SJSA1 (cell line): ENCODE measurements around the gene IER2. TPM values are rescaled to one million over a fixed set of nuclear protein-coding genes. Genes with fewer than 3 reads are reported as not detected.
"Not testable (repeated sequence)": the region's sequence is repeated elsewhere in the genome, so short reads cannot be mapped to it uniquely, and the experiment has no call there.

Source experiments
- DNase-seq, 2 experiments: peaks; one replicate each; pipeline ENCODE4 v3.0.0-alpha.2; 2015 to 2020; ENCODE audit warnings: low spot score in 2 of 2, low read depth in 1 of 2
- H3K27ac ChIP-seq: fragments of 250-450 bp; sonication (Bioruptor Pico); 2 replicates; pipeline ENCODE4 v1.5.1; 2020; ENCODE audit warnings: mild to moderate bottlenecking, moderate library complexity
- H3K27me3 ChIP-seq: fragments of 250-450 bp; sonication (Bioruptor Pico); replicated peaks from 2 replicates; pipeline ENCODE4 v1.5.1; 2020; ENCODE audit warnings: mild to moderate bottlenecking, moderate library complexity
- H3K36me3 ChIP-seq: fragments of 250-450 bp; sonication (Bioruptor Pico); 2 replicates; pipeline ENCODE4 v1.5.1; 2020; ENCODE audit warnings: mild to moderate bottlenecking
- H3K4me1 ChIP-seq: fragments of 250-450 bp; sonication (Bioruptor Pico); replicated peaks from 2 replicates; pipeline ENCODE4 v1.6.1; 2021; ENCODE audit warnings: mild to moderate bottlenecking
- H3K4me3 ChIP-seq: fragments of 250-450 bp; sonication (Bioruptor Pico); 2 replicates; pipeline ENCODE4 v1.5.1; 2020; ENCODE audit warnings: mild to moderate bottlenecking
- H3K9me3 ChIP-seq: fragments of 250-450 bp; sonication (Bioruptor Pico); replicated peaks from 2 replicates; pipeline ENCODE4 v1.5.1; 2020; ENCODE audit warnings: mild to moderate bottlenecking
- total RNA-seq: library from RNA; depleted of rRNA; stranded (reverse); fragments of >200 nt; shearing (Covaris generic); gene quantifications from 2 replicates; pipeline ENCODE4 v1.2.3, GENCODE V29; 2014

The IER2 gene
- total RNA-seq, 1 experiment from 2014 or later = 12.3 TPM

DNA sequence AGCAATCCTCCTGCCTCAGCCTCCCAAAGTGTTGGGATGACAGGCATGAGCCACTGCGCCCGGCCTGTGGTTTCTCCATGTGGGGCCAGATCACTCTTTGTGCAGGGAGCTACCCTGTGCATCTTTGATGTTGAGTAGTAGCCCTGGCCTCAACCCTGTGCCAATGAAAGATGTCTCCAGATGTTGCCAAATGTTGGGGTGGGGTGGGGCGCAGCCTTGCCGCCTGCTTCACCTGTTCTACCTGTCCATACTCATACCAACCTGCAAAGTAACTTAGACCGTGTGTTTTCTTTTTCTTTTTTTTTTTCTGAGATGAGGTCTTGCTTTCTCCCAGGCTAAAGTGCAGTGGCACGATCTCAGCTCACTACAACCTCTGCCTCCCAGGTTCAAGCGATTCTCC is 20.9 kb downstream of the IER2 start:
- no peak overlapping the region for H3K4me3 ChIP-seq
- H3K27ac ChIP-seq = no peak overlapping the region
- no peaks in the 10 kb centered on the region for H3K9me3 ChIP-seq
- no peak for DNase-seq
- 0 out of 2 replicates have a peak, but pooled peaks cover 4% of the 10 kb centered on the region for H3K36me3 ChIP-seq
- peaks cover 60% of the 10 kb centered on the region for H3K4me1 ChIP-seq
- no peaks in the 10 kb centered on the region for H3K27me3 ChIP-seq

DNA sequence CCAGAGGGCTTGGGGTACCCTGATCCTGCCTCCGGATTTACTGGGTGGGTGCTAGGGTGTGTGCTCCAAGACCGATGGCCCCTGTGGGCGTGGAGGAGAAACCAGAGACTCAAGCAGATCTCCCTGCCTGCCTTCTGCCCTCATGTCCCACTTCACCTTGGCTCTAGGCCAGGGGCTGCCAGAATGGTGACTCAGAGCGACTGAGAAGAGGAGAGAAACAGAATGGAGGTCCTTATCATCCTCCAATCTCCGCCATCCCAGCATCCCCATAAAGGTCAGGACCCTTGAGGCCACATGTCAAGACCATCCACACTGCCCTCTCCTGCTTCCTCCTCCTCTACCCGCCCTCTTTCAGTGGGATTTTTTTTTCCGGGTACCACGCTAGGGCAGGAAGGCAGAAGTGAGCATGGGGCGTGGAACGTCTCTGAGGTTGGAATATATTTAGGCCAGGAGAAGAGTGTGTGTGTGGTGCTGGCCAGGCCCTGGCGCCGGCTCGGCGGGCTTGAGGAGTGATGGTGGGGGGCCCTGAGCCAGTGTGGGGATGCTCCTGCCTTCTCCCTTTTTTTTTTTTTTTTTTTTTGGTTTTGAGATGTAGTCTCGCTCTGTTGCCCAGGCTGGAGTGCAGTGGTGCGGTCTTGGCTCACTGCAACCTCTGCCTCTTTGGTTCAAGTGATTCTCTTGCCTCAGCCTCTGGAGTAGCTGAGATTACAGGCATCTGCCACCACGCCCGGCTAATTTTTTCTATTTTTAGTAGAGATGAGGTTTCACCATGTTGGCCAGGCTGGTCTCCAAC is 22.3 kb downstream of the IER2 start:
- Histone ChIP-seq H3K27me3 (no peaks in the 10 kb centered on the region), H3K4me3 (no peak overlapping the region), H3K36me3 (0 out of 2 replicates have a peak, but pooled peaks cover 4% of the 10 kb centered on the region), H3K9me3 (no peaks in the 10 kb centered on the region), H3K27ac (peak overlapping the region; percentile 76), H3K4me1 (peaks cover 50% of the 10 kb centered on the region)
- peak; percentile 94 to 97 for DNase-seq

DNA sequence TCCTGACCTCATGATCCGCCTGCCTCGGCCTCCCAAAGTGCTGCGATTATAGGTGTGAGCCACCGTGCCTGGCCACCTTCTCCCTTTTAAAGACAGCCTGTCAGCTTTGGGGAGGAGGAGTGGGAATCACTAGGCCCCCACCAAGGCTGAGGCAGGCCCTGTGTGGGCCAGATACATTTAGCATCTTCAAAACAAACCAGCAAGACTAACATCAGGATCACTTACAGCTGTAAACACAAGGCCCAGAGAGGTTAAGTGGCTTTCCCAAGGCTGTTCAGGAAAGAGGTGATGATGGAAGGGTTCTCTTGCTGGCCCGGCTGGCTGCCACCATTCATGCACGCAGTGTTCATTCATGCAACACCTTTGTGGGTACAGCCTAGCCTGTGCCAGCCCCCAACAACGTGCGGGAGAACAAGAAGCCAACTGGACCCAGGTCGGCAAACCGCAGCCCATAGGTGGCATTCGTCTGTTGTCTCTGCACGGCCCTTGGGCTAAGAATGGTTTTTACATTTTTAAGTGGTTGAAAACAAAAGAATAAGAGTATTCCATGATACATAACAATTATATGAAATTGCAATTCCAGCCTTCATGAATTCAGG is 23.0 kb downstream of the IER2 start:
- Histone ChIP-seq H3K27me3 (no peaks in the 10 kb centered on the region), H3K4me1 (peaks cover 43% of the 10 kb centered on the region), H3K9me3 (no peaks in the 10 kb centered on the region), H3K4me3 (no peak overlapping the region), H3K27ac (peak overlapping the region; percentile 76), H3K36me3 (0 out of 2 replicates have a peak, but pooled peaks cover 4% of the 10 kb centered on the region)
- DNase-seq = no peak

DNA sequence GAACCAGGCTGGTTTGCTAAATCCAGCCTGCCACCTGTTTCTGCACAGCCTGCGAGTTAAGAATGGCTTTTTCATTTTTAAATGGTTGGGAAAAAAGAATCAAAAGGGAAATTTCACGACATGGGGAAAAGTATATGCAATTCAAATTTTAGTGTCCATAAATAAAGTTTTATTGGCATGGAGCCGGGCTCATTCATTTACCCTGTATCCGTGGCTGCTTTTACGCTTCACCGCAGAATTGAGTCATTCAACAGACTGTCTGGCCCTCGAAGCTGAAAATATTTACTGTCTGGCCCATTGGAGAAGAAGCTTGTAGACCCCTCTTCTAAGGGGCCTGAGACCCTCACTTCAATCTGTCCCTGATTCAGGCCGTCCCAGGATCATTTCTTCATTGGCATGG is 26.1 kb downstream of the IER2 start:
- Histone ChIP-seq H3K9me3 (no peaks in the 10 kb centered on the region), H3K36me3 (0 out of 2 replicates have a peak, but pooled peaks cover 4% of the 10 kb centered on the region), H3K4me3 (no peak overlapping the region), H3K27ac (no peak overlapping the region), H3K27me3 (no peaks in the 10 kb centered on the region), H3K4me1 (peaks cover 20% of the 10 kb centered on the region)
- DNase-seq = no peak

DNA sequence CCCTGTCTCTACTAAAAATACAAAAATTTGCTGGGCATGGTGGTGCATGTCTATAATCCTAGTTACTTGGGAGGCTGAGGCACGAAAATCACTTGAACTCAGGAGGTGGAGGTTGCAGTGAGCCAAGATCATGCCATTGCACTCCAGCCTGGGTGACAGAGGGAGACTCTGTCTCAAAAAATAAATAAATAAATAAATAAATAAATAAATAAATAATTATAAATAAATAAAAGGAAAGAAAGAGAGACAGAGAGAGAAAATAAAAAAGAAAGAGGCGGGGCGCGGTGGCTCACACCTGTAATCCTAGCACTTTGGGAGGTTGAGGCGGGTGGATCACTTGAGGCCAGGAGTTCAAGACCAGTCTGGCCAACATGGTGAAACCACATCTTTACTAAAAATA is 27.4 kb downstream of the IER2 start:
- not testable (repeated sequence) for H3K27ac ChIP-seq, DNase-seq, H3K9me3 ChIP-seq, H3K36me3 ChIP-seq, H3K27me3 ChIP-seq, H3K4me3 ChIP-seq
- peaks cover 11% of the 10 kb centered on the region for H3K4me1 ChIP-seq

DNA sequence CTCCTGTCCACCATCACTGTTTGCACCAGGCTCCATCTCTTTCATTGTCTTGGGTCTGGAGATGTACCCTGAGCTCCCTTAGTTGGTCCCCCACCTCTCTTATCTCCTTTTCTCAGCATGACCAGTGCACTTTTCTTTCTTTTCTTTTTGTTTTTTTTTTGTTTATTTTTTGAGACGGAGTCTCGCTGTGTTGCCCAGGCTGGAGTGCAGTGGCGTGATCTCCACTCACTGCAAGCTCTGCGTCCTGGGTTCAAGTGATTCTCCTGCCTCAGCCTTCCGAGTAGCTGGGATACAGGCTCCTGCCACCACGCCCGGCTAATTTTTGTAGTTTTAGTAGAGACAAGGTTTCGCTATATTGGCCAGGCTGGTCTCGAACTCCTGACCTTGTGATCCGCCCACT is 28.1 kb downstream of the IER2 start:
- H3K27me3 ChIP-seq, H3K4me1 ChIP-seq, H3K9me3 ChIP-seq, DNase-seq, H3K4me3 ChIP-seq, H3K36me3 ChIP-seq, H3K27ac ChIP-seq: not testable (repeated sequence)

DNA sequence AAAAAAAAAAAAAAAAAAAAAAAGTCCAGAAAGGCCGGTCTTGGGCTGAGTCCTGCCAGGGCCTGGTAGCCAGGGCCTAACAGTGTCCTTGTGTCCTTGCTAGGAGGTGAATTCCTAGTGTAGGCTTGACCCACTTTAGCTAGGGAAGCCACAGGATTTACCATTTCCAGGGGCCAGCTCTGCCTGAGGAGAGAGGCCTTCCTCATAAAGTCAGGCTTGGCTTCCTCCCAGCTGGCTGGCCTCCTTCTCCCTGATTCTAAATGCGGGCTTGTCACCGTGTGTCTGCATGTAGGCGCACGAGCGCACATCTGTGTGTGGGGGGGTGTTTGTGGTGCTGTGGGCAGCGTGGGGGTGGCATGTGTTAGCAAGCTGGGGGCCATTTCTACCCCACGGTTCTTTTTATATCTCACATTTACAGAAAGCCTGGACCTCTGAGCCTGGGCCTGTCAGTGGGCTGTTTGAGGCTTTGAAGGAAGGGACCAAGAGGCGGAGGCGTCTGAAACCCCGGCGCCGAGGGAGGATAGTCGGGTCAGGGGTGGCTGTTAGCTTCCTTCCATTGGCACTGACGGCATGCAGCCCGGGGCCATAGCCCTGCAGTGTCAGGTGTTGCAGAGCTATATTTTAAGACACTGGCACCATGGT is 31.7 kb downstream of the IER2 start:
- Histone ChIP-seq H3K36me3 (no peaks in the 10 kb centered on the region), H3K27ac (no peak overlapping the region), H3K4me1 (no peaks in the 10 kb centered on the region), H3K27me3 (no peaks in the 10 kb centered on the region), H3K4me3 (no peak overlapping the region), H3K9me3 (no peaks in the 10 kb centered on the region)
- DNase-seq = no peak

DNA sequence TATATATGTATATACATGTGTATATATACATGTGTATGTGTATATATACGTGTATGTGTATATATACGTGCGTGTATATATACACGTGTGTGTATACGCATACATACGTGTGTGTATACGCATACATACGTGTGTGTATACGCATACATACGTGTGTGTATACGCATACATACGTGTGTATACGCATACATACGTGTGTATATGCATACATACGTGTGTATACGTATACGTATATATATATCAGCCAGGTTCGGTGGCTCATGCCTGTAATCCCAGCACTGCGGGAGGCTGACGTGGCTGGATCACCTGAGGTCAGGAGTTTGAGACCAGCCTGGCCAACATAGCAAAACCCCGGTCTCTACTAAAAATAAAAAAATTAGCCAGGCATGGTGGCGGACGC is 34.7 kb downstream of the IER2 start:
- not testable (repeated sequence) for H3K36me3 ChIP-seq, H3K4me1 ChIP-seq, H3K4me3 ChIP-seq, DNase-seq, H3K27me3 ChIP-seq, H3K27ac ChIP-seq, H3K9me3 ChIP-seq

DNA sequence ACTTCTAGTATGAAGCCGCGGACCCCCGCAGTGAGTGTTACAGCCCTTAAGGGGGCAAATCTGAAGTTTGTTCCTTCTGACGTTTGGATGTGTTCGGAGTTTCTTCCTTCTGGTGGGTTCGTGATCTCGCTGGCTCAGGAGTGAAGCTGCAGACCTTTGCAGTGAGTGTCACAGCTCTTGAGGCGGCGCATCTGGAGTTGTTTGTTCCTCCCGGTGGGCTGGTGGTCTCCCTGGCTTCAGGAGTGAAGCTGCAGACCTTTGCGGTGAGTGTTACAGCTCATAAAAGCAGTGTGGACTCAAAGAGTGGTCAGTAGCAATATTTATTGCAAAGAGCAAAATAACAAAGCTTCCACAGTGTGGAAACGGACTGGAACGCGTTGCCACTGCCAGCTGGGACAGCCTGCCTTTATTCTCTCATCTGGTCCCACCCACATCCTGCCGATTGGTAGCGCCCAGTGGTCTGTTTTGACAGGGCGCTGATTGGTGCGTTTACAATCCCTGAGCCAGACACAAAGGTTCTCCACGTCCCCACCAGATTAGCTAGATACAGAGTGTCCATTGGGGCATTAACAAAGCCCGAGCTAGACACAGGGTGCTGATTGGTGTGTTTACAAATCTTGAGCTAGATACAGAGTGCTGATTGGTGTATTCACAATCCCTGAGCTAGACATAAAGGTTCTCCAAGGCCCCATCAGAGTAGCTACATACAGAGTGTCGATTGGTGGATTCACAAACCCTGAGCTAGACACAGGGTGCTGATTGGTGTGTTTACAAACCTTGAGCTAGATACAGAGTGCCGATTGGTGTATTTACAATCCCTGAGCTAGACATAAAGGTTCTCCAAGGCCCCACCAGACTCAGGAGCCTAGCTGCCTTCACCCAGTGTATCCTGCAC is 35.8 kb downstream of the IER2 start:
- H3K27me3 ChIP-seq, H3K4me3 ChIP-seq, H3K4me1 ChIP-seq, H3K27ac ChIP-seq, DNase-seq, H3K36me3 ChIP-seq, H3K9me3 ChIP-seq: not testable (repeated sequence)

DNA sequence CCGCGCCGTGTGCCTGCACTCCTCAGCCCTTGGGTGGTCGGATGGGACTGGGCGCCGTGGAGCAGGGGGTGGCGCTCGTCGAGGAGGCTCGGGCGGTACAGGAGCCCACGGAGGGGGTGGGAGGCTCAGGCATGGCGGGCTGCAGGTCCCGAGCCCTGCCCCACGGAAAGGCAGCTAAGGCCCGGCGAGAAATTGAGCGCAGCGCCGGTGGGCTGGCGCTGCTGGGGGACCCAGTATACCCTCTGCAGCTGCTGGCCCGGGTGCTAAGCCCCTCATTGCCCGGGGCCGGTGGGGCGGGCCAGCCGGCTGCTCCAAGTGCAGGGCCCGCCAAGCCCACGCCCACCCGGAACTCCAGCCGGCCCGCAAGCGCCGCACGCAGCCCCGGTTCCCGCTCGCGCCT is 36.5 kb downstream of the IER2 start:
- not testable (repeated sequence) for H3K27ac ChIP-seq, H3K4me1 ChIP-seq, H3K36me3 ChIP-seq, H3K9me3 ChIP-seq, DNase-seq, H3K4me3 ChIP-seq, H3K27me3 ChIP-seq

DNA sequence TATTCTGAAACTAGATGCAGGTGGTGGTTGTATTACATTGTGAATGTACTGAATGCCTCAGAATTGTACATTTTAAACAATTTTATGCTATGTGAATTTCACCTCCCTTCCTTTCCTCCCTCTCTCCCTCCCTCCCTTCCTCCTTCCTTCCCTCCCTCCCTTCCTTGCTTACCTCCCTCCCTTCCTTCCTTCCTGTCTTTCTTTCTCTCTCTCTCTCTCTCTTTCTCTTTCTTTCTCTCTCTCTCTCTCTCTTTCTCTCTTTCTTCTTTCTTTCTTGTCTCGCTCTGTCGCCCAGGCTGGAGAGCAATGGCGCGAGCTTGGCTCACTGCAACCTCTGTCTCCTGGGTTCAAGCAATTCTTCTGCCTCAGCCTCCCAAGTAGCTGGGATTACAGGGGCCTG is 37.2 kb downstream of the IER2 start:
- Histone ChIP-seq H3K36me3 (no peaks in the 10 kb centered on the region), H3K27ac (no peak overlapping the region), H3K4me3 (no peak overlapping the region), H3K27me3 (no peaks in the 10 kb centered on the region), H3K4me1 (no peaks in the 10 kb centered on the region), H3K9me3 (no peaks in the 10 kb centered on the region)
- no peak for DNase-seq

DNA sequence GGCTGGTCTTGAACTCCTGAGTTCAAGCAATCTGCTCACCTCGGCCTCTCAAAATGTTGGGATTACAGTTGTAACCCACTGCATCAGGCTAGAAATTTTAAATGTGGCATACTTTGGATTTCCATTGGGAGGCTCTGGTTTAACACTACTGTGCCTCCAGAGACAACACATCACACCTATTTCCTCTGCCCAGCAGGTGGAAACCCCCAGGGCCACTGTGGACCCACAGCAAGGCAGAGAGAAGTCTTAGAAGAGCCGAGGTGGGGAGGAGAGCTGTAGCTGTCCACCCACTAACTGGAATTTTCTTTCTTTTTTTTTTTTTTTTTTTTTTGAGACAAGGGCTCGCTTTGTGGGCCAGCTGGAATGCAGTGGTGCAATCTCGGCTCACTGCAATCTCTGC is 39.4 kb downstream of the IER2 start:
- Histone ChIP-seq H3K9me3 (no peaks in the 10 kb centered on the region), H3K4me1 (no peaks in the 10 kb centered on the region), H3K4me3 (no peak overlapping the region), H3K27ac (no peak overlapping the region), H3K36me3 (no peaks in the 10 kb centered on the region), H3K27me3 (no peaks in the 10 kb centered on the region)
- no peak for DNase-seq

DNA sequence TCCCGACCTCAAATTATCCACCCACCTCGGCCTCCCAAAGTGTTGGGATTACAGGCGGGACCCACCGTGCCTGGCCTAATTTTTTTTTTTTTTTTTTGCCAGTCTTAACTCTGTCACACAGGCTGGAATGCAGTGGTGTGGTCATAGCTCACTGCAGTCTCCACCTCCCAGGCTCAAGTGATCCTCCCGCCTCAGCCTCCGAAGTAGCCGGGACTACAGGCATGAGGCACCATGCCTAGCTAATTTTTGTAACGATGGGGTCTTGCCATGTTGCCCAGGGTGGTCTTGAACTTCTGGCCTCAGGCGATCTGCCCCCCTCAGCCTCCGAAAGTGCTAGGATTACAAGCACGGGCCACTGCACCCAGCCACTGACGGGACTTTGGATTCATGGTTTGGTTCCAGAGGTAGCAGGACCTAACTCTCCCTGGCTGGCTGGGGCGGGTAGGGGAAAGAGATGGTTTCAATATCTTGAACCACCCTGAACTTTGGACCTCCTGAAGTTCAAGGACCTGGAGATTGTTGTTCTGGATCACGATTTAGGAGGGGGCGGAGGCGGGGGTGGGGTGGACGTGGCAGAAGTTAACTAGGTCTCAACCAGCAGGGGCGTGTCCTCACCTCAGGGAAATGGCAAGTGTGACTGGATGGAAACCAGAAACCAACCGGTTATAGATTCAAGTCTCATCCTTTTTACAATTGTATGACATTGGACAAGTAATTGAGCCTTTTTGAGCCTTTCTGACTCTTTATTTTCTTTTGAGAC is 40.8 kb downstream of the IER2 start:
- Histone ChIP-seq H3K4me1 (no peaks in the 10 kb centered on the region), H3K27me3 (no peaks in the 10 kb centered on the region), H3K27ac (no peak overlapping the region), H3K9me3 (no peaks in the 10 kb centered on the region), H3K36me3 (no peaks in the 10 kb centered on the region), H3K4me3 (no peak overlapping the region)
- no peak for DNase-seq
